Ishikawa (cell line): ENCODE results near the gene DEPDC7.

Source experiments
- FOXM1 ChIP-seq: IDR thresholded peaks from 2 replicates; pipeline ENCODE4 v1.6.1; 2012; ENCODE audit warnings: low read depth, borderline replicate concordance
- NFIC ChIP-seq: IDR thresholded peaks from 2 replicates; pipeline ENCODE4 v1.6.1; 2012
- RAD21 ChIP-seq: IDR thresholded peaks from 2 replicates; pipeline ENCODE4 v1.6.1; 2012; ENCODE audit warnings: low read depth
- YY1 ChIP-seq: IDR thresholded peaks from 2 replicates; pipeline ENCODE4 v1.6.1; 2012; ENCODE audit warnings: low read depth

GRCh38 chr11:33072465-33072864 lies 56.8 kb downstream of the DEPDC7 start:
- TF ChIP-seq RAD21: no peak
- no peak for TF ChIP-seq YY1
- no peak for TF ChIP-seq FOXM1
- no peak for TF ChIP-seq NFIC
